HK-2 (cell line): ENCODE results near the gene ZMIZ1.

ENCODE experiments used
- DNase-seq: peaks from one replicate; pipeline ENCODE4 v3.0.0-alpha.2; 2018; ENCODE audit not compliant: unreplicated experiment

The ZMIZ1 gene

GRCh38 chr10:79231908-79232307 lies 163.1 kb downstream of the ZMIZ1 start:
- no peak for DNase-seq

DNA sequence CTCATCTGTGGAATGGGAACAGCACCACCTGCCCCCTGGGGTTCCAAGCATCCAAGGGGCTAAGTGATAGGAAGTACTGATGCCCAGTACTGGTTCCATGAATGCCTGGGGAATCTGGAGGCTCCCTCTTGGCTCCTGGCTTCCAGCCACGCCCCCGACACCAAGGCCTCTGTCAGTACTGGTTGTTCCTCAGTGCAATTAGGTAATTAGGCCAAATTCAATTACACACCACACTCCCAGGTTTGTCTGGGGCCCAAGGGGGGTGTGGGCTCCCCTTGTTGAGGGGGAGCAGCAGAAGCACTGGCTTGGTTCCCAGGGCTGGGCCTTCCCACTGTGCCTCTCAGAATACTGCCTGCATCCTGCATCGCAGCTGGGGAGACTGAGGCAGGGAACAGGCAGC lies 164.1 kb downstream of the ZMIZ1 start:
- DNase-seq = no peak

- no peak for DNase-seq
Measured at GRCh38 chr10:79234391-79235315, 165.9 kb downstream of the ZMIZ1 start.

GRCh38 chr10:79235765-79236432 lies 167.1 kb downstream of the ZMIZ1 start:
- DNase-seq = no peak

GRCh38 chr10:79236433-79236765 lies 167.6 kb downstream of the ZMIZ1 start:
- DNase-seq = no peak

DNA sequence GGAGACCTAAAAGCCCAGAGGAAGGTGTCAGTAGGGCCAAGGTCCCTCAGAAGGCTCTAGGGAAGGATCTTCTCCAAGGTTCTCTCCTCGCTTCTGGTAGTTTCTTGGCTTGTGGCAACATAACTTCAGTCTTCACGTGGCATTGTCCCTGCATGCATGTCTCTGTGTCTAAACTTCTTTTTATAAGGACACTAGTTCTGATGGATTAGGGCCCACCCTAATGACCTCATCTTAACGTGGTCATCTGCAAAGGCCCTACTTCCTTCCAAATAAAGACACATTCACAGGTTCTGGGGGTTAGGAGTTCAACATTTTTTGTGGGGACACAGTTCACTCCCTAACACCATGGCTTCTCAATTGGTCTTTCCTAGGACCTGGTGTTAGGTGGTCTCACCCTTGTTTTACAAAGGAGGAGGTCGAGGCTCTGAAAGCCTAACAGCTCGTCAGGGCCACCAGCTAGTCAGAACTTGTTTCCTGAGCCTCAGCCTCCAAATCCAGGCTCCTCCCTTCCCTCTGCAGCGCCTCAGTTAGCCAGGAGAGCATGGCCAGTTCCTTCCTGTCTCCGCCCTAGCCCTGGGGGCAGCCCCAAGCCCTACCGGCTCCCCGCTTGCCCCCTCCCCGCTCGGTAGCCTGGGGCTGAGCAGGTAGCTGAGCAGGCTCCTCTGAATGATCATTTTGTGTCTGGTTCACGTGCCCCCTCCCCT lies 168.8 kb downstream of the ZMIZ1 start:
- no peak for DNase-seq

GRCh38 chr10:79238158-79238520 lies 169.4 kb downstream of the ZMIZ1 start:
- no peak for DNase-seq

DNA sequence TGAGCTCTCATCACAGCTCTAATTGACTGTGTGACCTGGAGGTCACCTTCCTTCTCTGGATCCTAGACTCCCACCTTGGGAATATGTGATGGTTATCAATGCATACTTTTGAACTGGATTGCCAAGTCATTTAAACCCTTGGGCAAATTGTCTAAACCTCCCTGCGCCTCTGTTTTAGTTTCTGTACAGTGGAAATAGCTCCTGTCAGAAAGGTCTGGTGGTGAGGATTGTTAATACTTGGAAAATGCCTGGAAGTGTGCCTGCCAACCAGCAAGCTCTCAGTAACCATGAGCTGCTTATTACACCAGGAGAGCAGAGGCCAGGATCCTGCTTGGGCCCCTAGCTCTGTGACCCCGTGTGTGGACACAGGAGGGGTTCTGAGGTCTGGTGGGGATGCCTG lies 169.8 kb downstream of the ZMIZ1 start:
- no peak for DNase-seq

DNA sequence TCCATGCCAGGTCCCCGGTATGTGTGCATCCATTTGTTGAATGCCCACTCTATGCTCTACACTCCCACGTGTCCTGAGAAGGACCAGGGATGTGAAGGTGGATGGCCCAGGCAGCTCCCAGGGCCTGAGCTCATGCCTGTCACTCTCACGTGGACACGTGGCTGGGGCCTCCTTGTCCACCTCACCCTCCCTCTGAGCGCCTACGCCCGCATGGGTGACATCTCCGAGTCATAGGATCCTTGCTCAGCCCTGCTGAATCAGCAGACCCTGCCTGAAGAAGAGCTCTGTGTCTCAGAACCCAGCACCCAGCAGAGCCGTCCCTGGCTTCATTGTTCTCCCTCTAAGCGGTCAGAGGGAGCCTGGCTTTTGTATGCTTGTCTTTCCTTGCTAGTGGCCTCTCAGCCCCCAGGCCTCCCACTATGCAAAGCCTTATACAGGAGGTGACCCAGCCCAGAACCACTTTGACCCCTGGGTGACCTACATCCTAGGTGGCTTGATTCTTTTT lies 170.6 kb downstream of the ZMIZ1 start:
- DNase-seq = peak; percentile 84

DNA sequence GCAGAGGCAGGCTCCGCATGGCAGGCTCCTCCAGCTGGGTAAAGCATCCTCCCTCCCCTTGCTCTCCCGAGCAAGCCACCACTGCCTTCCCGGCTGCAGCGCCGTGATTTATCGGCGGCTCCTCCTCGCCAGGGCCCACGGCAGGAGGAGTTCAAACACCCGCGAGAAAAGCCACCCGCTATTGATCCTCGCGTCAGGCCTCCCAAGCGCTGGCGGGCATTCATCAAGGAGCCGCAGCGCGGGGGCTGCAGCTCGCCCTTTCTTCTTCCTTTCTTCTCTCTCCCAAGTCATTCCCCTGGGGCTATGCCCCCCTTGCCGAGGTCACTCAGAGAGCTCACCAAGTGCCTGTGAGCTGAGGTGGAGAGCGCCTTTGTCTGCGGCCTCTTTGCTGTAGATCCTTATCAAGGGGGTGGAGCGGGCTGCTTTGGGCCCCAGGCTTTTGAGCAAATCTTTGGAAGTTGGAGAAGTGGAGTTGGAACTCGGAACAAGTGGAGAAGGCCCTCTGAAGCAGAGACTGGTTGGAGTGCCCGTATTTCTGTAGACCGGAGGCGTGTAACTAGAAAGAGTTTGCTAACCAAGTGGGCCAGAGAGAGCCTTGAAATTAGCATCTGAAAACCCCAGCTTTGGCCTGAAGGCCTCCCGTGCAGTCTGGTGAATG lies 171.3 kb downstream of the ZMIZ1 start:
- DNase-seq = no peak

DNA sequence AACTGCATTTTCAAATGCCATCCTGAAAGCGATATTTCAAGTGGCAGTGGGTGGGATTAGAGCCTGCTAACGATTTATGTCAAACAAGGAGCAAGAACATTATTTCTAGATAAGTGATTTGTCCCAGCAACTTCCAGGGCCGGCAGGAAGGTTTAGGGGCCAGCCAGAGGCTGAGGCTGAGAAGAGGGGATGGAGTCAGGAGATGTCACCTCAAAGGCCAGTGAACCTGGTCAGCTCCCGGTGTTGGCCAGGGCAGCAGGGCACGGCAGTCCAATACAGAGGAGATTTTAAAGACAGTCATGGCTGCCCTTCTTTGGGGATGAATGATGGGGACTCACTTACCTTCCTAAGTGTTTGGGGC lies 172.8 kb downstream of the ZMIZ1 start:
- no peak for DNase-seq

DNA sequence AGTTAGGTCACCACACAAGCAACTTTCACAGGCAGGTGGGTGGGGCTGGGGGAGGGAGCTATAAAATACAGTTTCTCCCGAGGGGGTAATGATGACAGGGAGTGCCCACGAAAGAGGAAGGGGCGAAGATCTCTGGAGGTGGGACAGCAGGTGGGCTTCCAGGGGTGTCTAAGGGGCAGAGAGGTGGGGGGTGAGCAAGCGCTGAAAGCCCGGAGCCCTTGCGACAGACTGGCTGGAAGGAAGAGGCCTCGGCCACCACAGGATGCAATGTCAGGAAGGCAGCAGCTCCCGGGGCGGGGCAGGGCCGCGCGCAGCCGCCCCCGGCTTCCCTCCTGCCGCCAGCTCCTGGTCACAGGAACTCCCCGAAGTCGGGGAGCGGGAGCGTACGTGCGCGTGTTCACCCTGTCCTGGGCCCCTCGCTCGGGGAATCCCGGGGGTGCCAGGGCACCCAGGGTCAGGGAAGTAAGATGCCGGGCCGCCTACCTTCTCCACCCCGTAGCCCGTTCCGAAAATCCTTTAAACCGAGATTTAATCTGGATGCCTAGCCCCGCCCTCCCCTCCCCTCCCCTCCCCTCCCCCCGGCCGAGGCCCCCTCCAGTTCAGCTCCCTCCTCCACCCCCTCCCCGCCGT lies 173.3 kb downstream of the ZMIZ1 start:
- no peak for DNase-seq

DNA sequence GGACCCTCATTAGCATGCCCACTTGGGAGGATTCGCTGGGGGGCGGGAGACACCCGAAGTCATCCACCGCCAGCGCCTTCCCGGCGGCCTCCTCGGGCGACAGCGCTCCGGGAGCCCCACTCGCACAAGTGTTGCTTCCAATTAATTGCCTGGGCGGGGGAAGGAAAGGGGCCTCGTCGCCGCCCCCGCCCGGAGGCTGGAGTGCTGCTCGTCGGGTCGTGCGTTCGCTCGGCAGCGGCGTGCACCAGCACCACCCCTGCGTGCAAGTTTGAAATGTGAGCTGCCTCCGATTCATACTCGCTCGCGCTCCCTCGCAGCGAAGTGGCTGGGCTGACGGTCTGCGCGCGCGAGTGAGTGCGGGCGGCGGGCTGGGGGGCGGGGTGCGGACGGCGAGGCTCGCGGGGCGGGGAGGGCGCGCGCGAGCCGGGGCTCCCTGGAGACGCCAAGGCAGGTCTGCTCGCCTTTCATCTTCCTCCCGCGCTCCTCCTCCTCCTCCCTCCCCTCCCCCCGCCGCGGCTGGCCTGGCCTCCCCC lies 173.9 kb downstream of the ZMIZ1 start:
- DNase-seq = no peak

DNA sequence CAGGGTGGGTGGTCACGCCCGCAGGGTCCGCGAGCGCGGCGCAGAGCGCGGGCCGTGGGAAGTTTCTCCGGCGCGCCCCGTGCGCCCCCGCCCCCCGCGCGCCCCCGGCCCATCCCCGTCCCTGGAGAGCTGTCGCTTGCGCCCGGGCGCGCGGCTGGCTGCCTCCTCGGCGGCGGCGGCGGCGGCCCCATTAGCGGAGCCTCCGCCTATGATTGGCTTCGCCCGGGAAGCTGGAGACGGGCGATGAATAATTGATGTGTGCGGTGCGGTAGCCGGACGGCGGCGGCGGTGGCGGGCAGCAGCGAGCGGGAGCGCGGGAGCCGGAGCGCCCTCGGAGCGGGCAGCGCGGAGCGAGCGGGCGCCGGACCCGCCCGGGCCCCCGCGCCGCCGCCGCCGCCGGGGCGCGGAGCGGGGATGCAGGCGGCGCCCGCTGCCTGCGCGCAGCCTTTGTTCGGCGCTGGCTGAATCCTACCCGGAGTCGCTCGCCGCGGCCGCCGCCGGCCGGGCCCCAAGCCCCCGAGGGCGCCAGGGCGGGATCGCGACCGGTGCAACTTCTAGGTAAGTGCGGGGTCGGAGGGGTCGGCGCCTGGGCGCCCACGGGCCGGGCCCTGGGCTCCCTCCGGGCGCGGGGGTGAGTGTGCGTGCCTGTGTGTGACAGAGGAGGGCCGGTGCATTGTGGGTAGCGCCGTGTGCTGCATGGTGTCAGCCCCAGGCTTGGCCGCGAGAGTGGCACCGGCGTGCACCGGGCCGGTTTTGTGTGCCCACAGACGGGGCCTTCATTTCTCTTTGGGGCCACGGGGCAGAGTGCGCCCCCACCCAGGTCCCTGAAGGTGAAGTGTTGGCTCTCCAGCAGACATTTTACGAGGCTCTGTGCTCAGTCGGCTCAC lies 174.7 kb downstream of the ZMIZ1 start:
- no peak for DNase-seq

- DNase-seq = no peak
Measured at GRCh38 chr10:79244068-79244442, 175.3 kb downstream of the ZMIZ1 start.

DNA sequence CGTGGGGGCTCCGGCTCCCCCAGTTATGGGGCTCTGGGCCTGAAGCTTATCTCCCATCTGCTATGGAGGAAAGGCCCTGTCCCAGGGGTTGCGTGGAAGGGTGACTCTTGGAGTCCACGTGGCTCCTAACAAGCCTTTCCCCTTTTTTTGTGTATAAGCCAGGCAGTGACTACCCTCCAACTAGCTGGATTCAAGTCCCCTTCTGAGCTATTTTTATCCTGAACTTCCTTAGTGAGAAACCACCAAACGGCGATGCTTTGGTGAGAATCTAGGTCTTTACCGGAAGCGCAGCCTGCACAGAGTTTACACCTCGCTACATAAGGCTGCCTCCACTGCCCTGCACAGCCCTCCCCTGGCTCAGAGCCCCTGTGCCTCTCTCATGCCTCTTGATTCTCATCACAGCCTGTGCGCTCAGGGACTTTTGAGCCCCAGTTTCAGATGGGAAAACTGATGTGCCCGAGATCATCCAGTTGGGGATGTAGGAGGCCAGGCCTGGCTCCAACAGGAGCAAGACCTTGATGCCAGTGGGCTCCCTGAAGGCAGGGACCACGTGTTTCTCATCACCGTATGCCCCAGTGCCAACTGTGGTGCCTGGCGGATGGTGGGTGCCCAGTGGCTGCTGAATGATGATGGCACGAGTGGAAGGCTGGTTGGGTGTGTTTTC lies 176.2 kb downstream of the ZMIZ1 start:
- no peak for DNase-seq

DNA sequence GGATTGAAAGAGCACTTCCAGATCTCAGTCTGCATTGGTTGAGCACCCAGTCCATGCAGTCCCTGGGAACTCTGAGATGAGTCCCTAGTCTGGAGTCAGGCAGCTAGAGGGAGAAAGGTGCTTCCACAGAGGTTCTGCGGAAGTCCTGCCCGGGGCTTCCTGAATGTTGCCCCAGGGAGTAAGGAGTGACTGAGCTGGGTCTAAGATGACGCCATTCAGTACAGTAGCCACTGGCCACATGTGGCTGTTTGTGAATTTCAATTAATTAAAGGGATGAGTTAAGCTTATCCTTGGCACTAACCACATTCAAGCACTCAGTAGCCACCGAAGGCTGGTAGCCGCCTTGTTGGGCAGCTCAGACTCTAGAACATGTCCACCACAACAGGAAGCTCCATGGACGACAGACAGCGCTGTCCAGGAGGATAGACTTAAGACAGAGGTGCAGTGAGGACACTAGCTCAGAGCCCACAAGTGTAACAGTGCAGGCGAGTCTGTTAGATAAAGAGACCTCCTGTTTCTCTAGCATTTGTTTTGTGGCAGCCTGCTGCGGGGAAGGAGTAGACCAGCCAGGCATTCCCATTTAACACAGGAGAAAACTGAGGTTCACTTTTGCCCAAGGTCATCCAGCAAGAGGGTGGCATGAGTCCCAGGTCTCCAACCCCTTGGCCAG lies 176.9 kb downstream of the ZMIZ1 start:
- DNase-seq = no peak

DNA sequence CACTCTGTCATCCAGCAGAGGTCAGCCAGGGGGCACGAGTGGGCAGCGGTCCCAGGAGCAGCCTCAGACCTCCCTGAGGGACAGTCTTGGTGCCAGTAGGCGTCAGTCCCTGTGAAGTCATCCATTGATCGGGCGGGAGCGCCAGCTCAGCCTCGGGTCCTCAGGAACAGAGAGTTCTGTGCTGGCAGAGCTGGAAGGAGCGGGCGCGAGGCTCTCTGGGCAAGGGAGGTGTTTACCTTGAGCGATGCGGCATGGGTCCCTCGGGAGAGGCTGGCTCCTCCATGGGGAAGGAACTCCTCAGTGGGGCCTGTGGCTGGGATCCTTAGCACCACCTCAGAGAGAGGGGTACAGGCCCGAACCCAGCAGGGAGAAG lies 177.4 kb downstream of the ZMIZ1 start:
- DNase-seq = no peak

DNA sequence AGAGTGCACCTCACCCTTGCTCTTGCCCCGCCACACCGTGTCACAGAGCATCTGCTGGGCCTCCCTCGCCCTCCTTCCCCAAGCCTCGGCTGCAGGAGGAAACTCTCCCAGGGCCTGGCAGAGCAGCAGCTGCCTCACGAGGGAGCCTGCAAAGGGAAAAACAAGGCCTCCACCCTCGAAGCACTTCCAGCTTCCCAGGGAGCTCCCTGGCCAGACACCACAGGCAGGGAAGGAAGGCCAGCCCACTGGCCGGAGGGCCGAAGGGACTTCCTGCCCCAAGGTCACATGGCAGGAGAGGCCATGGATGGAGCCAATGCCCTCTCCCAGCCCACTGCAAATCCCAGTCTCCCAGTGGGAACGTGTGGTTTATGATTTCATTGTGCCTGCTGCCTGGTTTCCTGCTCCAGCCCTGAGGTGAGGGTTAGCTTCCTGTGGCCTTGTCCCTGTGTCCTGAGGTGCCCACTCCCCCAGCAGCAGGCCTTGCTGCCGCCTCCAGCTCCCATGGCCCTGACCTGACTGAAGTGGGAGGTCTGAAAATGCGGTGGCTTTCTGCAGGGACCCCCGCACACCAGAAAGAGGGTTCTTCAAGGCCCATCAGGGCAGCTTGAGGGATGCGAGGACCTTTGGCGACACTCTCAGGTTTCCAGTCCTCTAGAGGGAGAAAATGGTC lies 178.0 kb downstream of the ZMIZ1 start:
- no peak for DNase-seq
